SK-N-SH (cell line): Measurements from ENCODE around the gene AFF3.

Experiments used
- ELF1 ChIP-seq: IDR thresholded peaks from 2 replicates; pipeline ENCODE4 v1.4.0; 2012
- NFIC ChIP-seq: IDR thresholded peaks from 2 replicates; pipeline ENCODE4 v1.4.0; 2012; ENCODE audit warnings: borderline replicate concordance
- TAF1 ChIP-seq: IDR thresholded peaks from 2 replicates; pipeline ENCODE4 v1.6.1; 2012; ENCODE audit warnings: low read depth, mild to moderate bottlenecking, low read length, moderate library complexity, borderline replicate concordance
- TF ChIP-seq, protein P1 (sequence below): IDR thresholded peaks from 2 replicates; pipeline ENCODE4 v1.4.0; 2012; ENCODE audit warnings: low read depth, borderline replicate concordance
- TF ChIP-seq, protein P2 (sequence below): fragments of 150-350 bp; IDR thresholded peaks from 2 replicates; pipeline ENCODE4 v1.6.1; 2016; ENCODE audit warnings: mild to moderate bottlenecking, low read depth, low read length

DNA sequence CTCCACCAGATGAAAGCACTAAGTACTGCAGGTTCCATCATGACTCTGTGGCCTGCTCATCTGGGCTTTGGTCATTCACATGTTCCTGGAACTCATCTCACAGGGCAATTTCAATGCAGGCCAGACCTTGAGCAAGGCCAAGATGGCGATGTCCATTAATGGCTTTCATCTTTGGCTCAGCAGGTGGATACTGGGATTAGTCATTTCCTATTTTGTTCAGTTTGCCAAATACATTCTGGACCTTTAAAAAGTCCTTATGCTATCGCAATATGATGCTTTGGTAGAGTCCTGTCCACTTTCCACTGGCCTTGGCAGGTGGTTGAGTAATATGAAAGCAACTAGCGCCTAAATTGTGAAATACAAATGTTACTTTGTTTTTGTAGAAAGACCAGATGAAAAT is 482.5 kb downstream of the AFF3 start:
- TF ChIP-seq, protein P1, sequence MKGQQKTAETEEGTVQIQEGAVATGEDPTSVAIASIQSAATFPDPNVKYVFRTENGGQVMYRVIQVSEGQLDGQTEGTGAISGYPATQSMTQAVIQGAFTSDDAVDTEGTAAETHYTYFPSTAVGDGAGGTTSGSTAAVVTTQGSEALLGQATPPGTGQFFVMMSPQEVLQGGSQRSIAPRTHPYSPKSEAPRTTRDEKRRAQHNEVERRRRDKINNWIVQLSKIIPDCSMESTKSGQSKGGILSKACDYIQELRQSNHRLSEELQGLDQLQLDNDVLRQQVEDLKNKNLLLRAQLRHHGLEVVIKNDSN = no peak
- TF ChIP-seq ELF1 = no peak
- TF ChIP-seq TAF1 = no peak
- TF ChIP-seq, protein P2, sequence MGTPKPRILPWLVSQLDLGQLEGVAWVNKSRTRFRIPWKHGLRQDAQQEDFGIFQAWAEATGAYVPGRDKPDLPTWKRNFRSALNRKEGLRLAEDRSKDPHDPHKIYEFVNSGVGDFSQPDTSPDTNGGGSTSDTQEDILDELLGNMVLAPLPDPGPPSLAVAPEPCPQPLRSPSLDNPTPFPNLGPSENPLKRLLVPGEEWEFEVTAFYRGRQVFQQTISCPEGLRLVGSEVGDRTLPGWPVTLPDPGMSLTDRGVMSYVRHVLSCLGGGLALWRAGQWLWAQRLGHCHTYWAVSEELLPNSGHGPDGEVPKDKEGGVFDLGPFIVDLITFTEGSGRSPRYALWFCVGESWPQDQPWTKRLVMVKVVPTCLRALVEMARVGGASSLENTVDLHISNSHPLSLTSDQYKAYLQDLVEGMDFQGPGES = no peak
- TF ChIP-seq NFIC = no peak
